K562 (cell line): Measurements from ENCODE around the gene SYNPO. TPM values are rescaled to one million over a fixed set of nuclear protein-coding genes. Genes with fewer than 3 reads are reported as not detected.

Source experiments
- ATAC-seq: fragments of 200-7000 bp; cut with Tn5 transposase; 3 replicates; pipeline ENCODE4 v1.9.1; 2020; ENCODE audit warnings: moderate library complexity
- BruUV-seq: library from RNA; stranded (reverse); fragments of 400-500 nt; replicated peaks from 2 replicates; lab custom pipeline; 2021; lab: Mats Ljungman, UMichigan
- CTCF ChIA-PET: fragments of 300-600 bp; formaldehyde crosslinking; extraction: SDS; loops from one replicate; lab custom pipeline; 2021; ENCODE audit warnings: low intra/inter-chr PET ratio; lab: Yijun Ruan, JAX
- POLR2A ChIA-PET: fragments of 300-600, 350-650 bp; sonication (Branson Sonifier 250); formaldehyde crosslinking; extraction: SDS; loops from one replicate; lab custom pipeline; 2021; ENCODE audit warnings: antibody characterized with exemption, inconsistent platforms; lab: Yijun Ruan, JAX
- DNase-seq, 4 experiments: peaks; one replicate each; pipeline versions ENCODE4 v3.0.0 to v3.0.0-alpha.2; 2011 to 2018; ENCODE audit warnings: low spot score in 3 of 4, mixed read lengths in 3 of 4; ENCODE audit errors: extremely low read depth in 1 of 4
- FAIRE-seq: peaks from 2 replicates; lab custom pipeline; 2011; peaks lifted over from hg19 to GRCh38; lab: Jason Lieb, UNC
- H2AFZ ChIP-seq: 2 replicates; pipeline ENCODE4 v1.6.0; 2011; ENCODE audit warnings: low read depth, low read length, control low read depth, inconsistent platforms
- H3K27ac ChIP-seq: fragments of 200-600 bp; 3 replicates; pipeline ENCODE4 v1.8.0; 2011; ENCODE audit warnings: low read depth, mild to moderate bottlenecking, control low read depth, inconsistent platforms, low read length, moderate library complexity, mixed read lengths; ENCODE audit errors: extremely low read depth
- H3K27me3 ChIP-seq, 2 experiments: fragments of 300-600 bp in 1 of 2; 2 replicates in 1 of 2; 3 replicates in 1 of 2; pipeline versions ENCODE4 v1.6.0 to v1.8.0; 2011; ENCODE audit warnings: inconsistent platforms in 2 of 2, low read length in 2 of 2, mild to moderate bottlenecking in 1 of 2, mixed read lengths in 1 of 2, moderate library complexity in 1 of 2; ENCODE audit not compliant: control insufficient read depth in 2 of 2, insufficient read depth in 2 of 2
- H3K36me3 ChIP-seq: fragments of 300-600 bp; 3 replicates; pipeline ENCODE4 v1.8.0; 2011; ENCODE audit warnings: mild to moderate bottlenecking, low read length, inconsistent platforms; ENCODE audit not compliant: control insufficient read depth, insufficient read depth
- H3K4me1 ChIP-seq, 2 experiments: fragments of 200-600 bp in 1 of 2; replicated peaks in 1 of 2; 2 replicates in 1 of 2; 3 replicates in 1 of 2; pipeline versions ENCODE4 v1.5.1 to v1.8.0; 2011; ENCODE audit warnings: inconsistent platforms in 2 of 2, low read length in 2 of 2, mild to moderate bottlenecking in 1 of 2, mixed read lengths in 1 of 2, moderate library complexity in 1 of 2; ENCODE audit not compliant: control insufficient read depth in 2 of 2, insufficient read depth in 2 of 2
- H3K4me2 ChIP-seq: 2 replicates; pipeline ENCODE4 v1.6.1; 2011; ENCODE audit warnings: low read length, control low read depth, inconsistent platforms, mixed read lengths; ENCODE audit not compliant: insufficient read depth
- H3K4me3 ChIP-seq: fragments of 200-600 bp; sonication (generic), shearing (Covaris generic); 2 replicates; pipeline ENCODE4 v1.5.1; 2016; ENCODE audit warnings: control low read depth, inconsistent platforms
- H3K79me2 ChIP-seq: fragments of 200-600 bp; 3 replicates; pipeline ENCODE4 v1.8.0; 2011; ENCODE audit warnings: low read length, inconsistent platforms; ENCODE audit not compliant: control insufficient read depth, insufficient read depth
- H3K9ac ChIP-seq, 2 experiments: 2 replicates each; pipeline versions ENCODE4 v1.6.0 to v1.6.1; 2011; ENCODE audit warnings: low read depth in 2 of 2, low read length in 2 of 2, control low read depth in 1 of 2, inconsistent platforms in 1 of 2, mild to moderate bottlenecking in 1 of 2, mixed read lengths in 1 of 2; ENCODE audit not compliant: insufficient read depth in 1 of 2
- H3K9me1 ChIP-seq: one replicate; pipeline ENCODE4 v1.6.0; 2011; ENCODE audit warnings: inconsistent platforms, mild to moderate bottlenecking, low read length, moderate library complexity; ENCODE audit not compliant: control insufficient read depth, insufficient read depth
- H3K9me3 ChIP-seq: replicated peaks from 2 replicates; pipeline ENCODE4 v1.5.1; 2011; ENCODE audit warnings: low read depth, low read length, inconsistent platforms; ENCODE audit not compliant: control insufficient read depth, insufficient read depth
- H4K20me1 ChIP-seq: replicated peaks from 2 replicates; pipeline ENCODE4 v1.6.1; 2011; ENCODE audit warnings: low read length, inconsistent platforms, mixed read lengths; ENCODE audit not compliant: control insufficient read depth, insufficient read depth
- ASH1L ChIP-seq: fragments of 450-650 bp; IDR thresholded peaks from 2 replicates; pipeline ENCODE4 v1.6.1; 2018; ENCODE audit warnings: borderline replicate concordance, mild to moderate bottlenecking, low read depth; ENCODE audit not compliant: partially characterized antibody
- BRD4 ChIP-seq: fragments of 200-600 bp; sonication (generic); IDR thresholded peaks from 2 replicates; pipeline ENCODE4 v1.6.1; 2017; ENCODE audit warnings: inconsistent platforms
- ERF ChIP-seq: fragments of 450-650 bp; formaldehyde crosslinking; IDR thresholded peaks from 2 replicates; pipeline ENCODE4 v1.4.0; 2020; ENCODE audit warnings: mild to moderate bottlenecking, mixed read lengths
- PYGO2 ChIP-seq: fragments of 450-650 bp; IDR thresholded peaks from 2 replicates; pipeline ENCODE4 v1.6.1; 2016; ENCODE audit warnings: mild to moderate bottlenecking, missing genetic modification characterization, moderate library complexity, missing compliant biosample characterization
- TEAD2 ChIP-seq: fragments of 450-650 bp; IDR thresholded peaks from 2 replicates; pipeline ENCODE4 v1.6.1; 2016; ENCODE audit warnings: missing genetic modification characterization, control low read depth, missing compliant biosample characterization
- ZNF184 ChIP-seq: sonication (generic); formaldehyde crosslinking; IDR thresholded peaks from 2 replicates; pipeline ENCODE4 v1.5.0; 2020; ENCODE audit warnings: missing genetic modification reagents
- WGBS: fragments of 100-300 bp; shearing (Covaris generic); methylation state at CpG from one replicate; pipeline ENCODE4 v1.1.6; 2016; ENCODE audit warnings: low coverage, mixed read lengths; ENCODE audit not compliant: insufficient coverage; ENCODE audit errors: missing lambda C conversion rate; 5-methylcytosine and 5-hydroxymethylcytosine counted together
- in situ Hi-C: fragments of 300-500 bp; cut with MboI; formaldehyde crosslinking; loops from 4 replicates; pipeline ENCODE4 v1.15.0; 2018; ENCODE audit warnings: inconsistent platforms, mixed read lengths
- intact Hi-C: fragments of 100-400 bp; cut with micrococcal nuclease; formaldehyde crosslinking; loops from 2 replicates; pipeline ENCODE4 v1.14.2; 2022
- polyA plus RNA-seq, 8 experiments: library from polyadenylated mRNA; depleted of rRNA in 4 of 8; stranded (reverse) in 5 of 8; unstranded in 3 of 8; fragments of >200 nt; fragmentation: Nextera tagmentation in 2 of 8; fragmentation: Illumina TruSeq in 1 of 8; extraction: Ambion mirVana in 2 of 8; extraction: Trizol in 1 of 8; gene quantifications; 2 replicates each; pipeline versions ENCODE4 v1.2.1 to v1.2.3, GENCODE V29; 2011 to 2014; ENCODE audit warnings: inconsistent platforms in 1 of 8, missing spikeins in 1 of 8
- total RNA-seq, 7 experiments: library from RNA; depleted of rRNA in 6 of 7; stranded (reverse); fragments of >200 nt in 6 of 7; fragmentation: Illumina TruSeq in 2 of 7; extraction: Trizol in 2 of 7; gene quantifications; 2 replicates each; pipeline versions ENCODE4 v1.2.1 to v1.2.3, GENCODE V29; 2011 to 2021; ENCODE audit warnings: low replicate concordance in 1 of 7
- TF ChIP-seq, protein P1 (sequence below), 2 experiments: fragments of 450-650 bp; IDR thresholded peaks; 2 replicates each; pipeline ENCODE4 v1.6.1; 2016; ENCODE audit warnings: mild to moderate bottlenecking in 2 of 2, borderline replicate concordance in 1 of 2, low read depth in 1 of 2, moderate library complexity in 1 of 2

The SYNPO gene
- total and polyA plus RNA-seq, 9 of the 15 experiments (the other 6 are each of a cell fraction or from before 2014, with no cell fraction given), result 0.01 to 0.31 (median 0.03) TPM; not detected in 4

DNA sequence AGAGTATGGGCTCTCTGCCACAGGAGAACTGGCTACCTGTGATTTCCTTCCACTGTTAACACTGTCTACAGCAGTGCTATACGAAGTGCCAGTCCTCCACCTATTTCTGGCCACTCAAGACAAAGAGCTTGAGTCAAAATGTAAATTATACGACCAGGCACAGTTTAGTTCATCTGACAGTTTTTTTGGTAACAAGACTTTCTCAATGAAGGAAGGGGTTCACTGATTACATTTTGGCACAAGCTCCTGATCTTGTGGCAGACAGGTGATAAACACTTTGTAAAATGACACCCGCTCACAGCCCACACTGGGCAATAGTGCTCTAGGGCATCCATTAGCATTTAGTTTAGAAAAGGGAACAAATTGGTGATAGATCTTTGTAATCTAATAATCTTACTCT lies 51.8 kb downstream of the SYNPO start:
- 91% methylated on average over 3 of the region's 3 CpGs for WGBS
- Histone ChIP-seq H3K79me2 (no peaks in the 10 kb centered on the region), H3K4me2 (no peak overlapping the region), H3K4me3 (no peak overlapping the region), H3K27me3 (no peaks in the 10 kb centered on the region), H3K9me3 (no peaks in the 10 kb centered on the region), H2AFZ (no peak overlapping the region), H3K27ac (no peak overlapping the region), H3K9ac (no peak overlapping the region), H3K4me1 (no peaks in the 10 kb centered on the region), H3K36me3 (peaks cover 69% of the 10 kb centered on the region)
- DNase-seq, result no peak
- in situ Hi-C loops, result no loop called here
- ATAC-seq, result no peak
- POLR2A ChIA-PET, result interaction anchor here (1.0 to 2.9 kb wide), 3 partner anchors 8 to 25 kb away, joined by 3 to 18 read pairs (median 4); partner anchors contain the start of gene RBM22
- no peak for FAIRE-seq
- intact Hi-C loops, result loop anchor here (10.0 kb wide), 1 partner anchor 153 kb away; the partner anchor contains the start of gene IRGM
- TF ChIP-seq ERF (CRISPR knock-in tag), result no peak
- no peak for TF ChIP-seq TEAD2 (tag)
- TF ChIP-seq, protein P1, sequence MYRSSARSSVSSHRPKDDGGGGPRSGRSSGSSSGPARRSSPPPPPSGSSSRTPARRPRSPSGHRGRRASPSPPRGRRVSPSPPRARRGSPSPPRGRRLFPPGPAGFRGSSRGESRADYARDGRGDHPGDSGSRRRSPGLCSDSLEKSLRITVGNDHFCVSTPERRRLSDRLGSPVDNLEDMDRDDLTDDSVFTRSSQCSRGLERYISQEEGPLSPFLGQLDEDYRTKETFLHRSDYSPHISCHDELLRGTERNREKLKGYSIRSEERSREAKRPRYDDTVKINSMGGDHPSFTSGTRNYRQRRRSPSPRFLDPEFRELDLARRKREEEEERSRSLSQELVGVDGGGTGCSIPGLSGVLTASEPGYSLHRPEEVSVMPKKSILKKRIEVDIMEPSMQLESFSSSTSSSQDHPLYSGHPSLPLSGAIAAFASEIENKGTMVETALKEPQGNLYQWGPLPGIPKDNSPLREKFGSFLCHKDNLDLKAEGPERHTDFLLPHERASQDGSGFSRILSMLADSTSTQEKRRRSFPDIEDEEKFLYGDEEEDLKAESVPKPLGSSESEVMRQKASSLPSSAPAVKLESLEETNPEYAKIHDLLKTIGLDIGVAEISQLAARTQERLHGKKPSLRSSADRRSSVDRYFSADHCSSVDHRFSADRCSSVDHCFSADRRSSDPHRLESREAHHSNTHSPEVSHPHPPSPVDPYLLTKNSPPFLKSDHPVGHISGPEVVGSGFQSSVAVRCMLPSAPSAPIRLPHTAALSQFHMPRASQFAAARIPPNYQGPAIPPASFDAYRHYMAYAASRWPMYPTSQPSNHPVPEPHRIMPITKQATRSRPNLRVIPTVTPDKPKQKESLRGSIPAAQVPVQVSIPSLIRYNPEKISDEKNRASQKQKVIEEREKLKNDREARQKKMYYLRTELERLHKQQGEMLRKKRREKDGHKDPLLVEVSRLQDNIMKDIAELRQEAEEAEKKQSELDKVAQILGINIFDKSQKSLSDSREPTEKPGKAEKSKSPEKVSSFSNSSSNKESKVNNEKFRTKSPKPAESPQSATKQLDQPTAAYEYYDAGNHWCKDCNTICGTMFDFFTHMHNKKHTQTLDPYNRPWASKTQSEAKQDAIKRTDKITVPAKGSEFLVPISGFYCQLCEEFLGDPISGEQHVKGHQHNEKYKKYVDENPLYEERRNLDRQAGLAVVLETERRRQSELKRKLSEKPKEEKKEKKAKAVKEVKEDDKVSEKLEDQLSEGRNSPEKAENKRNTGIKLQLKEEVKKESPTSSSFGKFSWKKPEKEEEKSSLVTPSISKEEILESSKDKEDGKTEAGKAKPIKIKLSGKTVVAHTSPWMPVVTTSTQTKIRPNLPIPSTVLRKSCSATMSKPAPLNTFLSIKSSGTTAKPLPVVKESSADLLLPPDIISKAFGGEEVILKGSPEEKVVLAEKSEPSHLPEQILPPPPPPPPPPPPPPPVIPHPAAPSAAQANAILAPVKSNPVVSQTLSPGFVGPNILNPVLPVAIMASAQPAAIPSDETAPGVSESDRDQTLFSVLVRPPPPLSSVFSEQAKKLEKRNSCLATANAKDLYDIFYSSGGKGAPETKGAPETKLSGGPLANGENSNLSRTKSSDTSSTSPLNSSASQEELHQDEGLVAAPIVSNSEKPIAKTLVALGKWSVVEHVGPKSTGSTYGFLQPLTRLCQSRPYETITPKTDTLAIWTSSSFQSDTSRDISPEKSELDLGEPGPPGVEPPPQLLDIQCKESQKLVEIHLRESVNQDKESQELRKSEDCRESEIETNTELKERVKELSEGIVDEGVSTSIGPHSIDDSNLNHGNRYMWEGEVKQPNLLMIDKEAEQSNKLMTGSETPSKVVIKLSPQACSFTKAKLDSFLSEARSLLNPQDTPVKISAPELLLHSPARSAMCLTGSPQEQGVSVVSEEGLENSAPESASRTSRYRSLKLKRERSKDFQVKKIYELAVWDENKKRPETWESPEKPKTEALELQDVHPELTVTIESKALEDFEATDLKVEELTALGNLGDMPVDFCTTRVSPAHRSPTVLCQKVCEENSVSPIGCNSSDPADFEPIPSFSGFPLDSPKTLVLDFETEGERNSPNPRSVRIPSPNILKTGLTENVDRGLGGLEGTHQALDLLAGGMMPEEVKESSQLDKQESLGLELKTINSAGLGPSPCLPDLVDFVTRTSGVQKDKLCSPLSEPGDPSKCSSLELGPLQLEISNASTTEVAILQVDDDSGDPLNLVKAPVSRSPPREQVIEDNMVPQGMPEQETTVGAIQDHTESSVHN (IDR thresholded peaks at IDR 0.05; ENCODE audit: borderline replicate concordance in 1 of 2, low read depth in 1 of 2), result no peak
- TF ChIP-seq PYGO2 (tag), result no peak
- TF ChIP-seq BRD4, result no peak
- no peak for TF ChIP-seq ASH1L
- TF ChIP-seq ZNF184, result no peak
- TF ChIP-seq, all 486 proteins: peak for 0
- H3K9me1 ChIP-seq, result no peaks in the 10 kb centered on the region
- no TSS peak for BruUV-seq
- no peaks in the 10 kb centered on the region for H4K20me1 ChIP-seq
- CTCF ChIA-PET, result interaction anchor here (0.7 kb wide), 1 partner anchor 98 kb away, joined by 4 read pairs; no protein-coding TSS in a partner anchor
